Stimulated activated CD4-positive, alpha-beta T cell treated with anti-CD3 and anti-CD28 coated beads, Interleukin-4, amount 100 ng/mL, for 1 hour (primary cell): ENCODE measurements around the gene RFC1.
"Not testable (repeated sequence)": the region's sequence is repeated elsewhere in the genome, so short reads cannot be mapped to it uniquely, and the experiment has no call there.

Experiments used
- DNase-seq: peaks from one replicate; pipeline ENCODE4 v3.0.0-alpha.2; 2020

The RFC1 gene

GRCh38 chr4:39304651-39305050, 61.5 kb downstream of the RFC1 start:
- DNase-seq: no peak

- DNase-seq: no peak
Measured at GRCh38 chr4:39303871-39304270, 62.3 kb downstream of the RFC1 start.

GRCh38 chr4:39302901-39303300, 63.3 kb downstream of the RFC1 start:
- no peak for DNase-seq

GRCh38 chr4:39295784-39296183, 70.4 kb downstream of the RFC1 start:
- DNase-seq: no peak

DNA sequence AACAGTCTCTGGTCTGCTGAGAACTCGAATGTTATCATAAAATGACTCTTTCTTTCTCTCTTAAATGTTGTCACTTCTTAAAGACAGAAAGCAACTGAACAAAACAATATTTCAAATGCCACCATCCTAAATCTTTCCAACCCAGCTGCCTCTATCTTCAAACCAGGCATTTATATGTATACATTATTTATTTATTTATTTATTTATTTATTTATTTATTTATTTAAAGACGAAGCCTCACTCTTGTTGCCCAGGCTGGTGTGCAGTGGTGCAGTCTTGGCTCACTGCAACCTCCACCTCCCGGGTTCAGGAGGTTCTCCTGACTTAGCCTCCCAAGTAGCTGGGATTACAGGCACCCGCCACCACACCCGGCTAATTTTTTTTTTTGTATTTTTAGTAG, 73.7 kb downstream of the RFC1 start:
- DNase-seq: not testable (repeated sequence)

DNA sequence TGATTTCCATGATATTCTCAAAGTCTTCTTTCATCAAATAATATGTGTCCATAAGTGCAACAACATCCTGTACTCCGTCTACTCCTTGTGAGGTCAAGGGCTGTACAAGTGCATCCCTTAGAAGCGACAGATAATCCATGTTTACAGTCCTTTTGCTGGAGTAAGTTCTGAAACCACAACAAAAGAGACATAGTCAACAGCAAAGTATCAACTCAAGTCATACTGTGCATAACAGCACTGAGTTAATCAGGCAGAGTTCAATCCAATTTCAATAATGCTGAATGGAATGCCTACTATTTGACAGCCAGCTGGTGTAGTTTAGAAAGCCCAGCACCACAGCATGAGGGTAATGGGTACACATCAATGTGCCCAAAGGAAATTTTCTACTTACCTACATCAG, 74.5 kb downstream of the RFC1 start:
- no peak for DNase-seq

- no peak for DNase-seq
Measured at GRCh38 chr4:39287223-39287622, 78.9 kb downstream of the RFC1 start.

DNA sequence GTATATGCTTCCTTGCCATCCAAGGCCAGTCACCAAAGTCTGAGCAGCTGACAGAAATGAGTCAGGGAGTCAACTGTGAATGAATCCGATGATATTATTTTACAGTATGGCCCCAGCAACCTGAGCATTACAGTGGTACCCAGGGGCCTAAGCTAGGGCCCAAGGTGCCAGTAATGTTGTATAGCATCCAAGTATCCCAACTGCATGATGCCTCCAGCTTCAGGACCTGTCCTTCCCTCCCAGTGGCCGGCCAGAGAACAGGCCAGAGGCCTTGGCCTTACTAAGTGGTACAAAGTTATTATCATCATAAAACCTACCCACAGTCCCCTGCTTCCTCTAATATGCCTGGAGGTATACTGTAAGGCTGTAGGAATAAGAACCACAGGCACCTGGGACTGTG, 79.9 kb downstream of the RFC1 start:
- DNase-seq: no peak

DNA sequence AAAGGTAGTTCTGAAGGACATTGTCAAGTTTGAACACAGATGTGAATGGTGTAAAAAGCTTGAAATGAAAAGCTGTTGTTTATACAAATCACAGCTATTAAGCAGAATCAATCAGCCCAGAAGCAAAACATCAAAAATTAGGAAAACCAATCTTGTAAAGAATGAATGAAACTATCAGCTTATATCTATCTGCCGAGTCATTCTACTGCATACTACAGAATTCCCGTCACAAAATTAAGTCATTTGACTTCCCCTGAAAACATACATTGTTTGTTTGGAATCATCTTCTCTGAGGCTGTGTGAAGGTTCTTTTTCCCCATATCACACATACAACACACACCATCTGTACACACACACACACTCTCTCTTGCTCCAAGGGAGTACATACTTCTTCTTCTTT, 80.3 kb downstream of the RFC1 start:
- DNase-seq: no peak

GRCh38 chr4:39285111-39285795, 80.9 kb downstream of the RFC1 start:
- DNase-seq: no peak

GRCh38 chr4:39280770-39281169, 85.4 kb downstream of the RFC1 start:
- DNase-seq: no peak

- DNase-seq: no peak
Measured at GRCh38 chr4:39279416-39279815, 86.7 kb downstream of the RFC1 start.

DNA sequence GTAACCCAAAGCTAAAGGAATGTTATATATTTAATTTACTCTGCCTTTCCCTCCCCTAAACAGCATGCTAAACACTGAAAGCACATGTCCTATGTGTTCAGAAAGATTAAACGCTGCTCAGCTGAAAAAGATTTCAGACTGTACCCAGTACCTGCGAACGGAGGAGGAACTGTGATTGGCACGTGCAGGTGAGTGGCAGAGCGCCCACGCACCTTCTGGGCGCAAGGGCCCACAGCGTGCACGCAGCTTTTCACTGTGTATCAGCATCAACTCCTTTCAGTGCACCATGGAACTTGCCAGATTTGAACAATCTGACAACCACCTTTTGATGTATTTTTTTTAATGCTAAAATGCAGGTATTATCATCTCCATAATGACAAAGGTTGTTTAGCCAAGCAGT, 87.7 kb downstream of the RFC1 start:
- DNase-seq: no peak

DNA sequence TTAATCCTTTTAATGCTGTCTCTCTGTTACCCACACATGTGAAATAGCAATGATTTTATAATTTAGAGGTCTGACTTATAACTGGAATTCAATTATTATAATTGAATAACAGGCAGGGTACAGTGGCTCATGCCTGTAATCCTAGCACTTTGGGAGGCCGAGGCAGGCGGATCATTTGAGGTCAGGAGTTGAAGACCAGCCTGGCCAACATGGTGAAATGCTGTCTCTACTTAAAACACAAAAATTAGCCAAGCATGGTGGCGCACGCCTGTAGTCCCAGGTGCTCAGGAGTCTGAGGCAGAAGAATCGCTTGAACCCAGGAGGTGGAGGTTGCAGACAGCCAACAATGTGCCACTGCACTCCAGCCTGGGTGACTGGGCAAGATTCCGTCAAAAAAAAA, 88.5 kb downstream of the RFC1 start:
- DNase-seq: not testable (repeated sequence)

DNA sequence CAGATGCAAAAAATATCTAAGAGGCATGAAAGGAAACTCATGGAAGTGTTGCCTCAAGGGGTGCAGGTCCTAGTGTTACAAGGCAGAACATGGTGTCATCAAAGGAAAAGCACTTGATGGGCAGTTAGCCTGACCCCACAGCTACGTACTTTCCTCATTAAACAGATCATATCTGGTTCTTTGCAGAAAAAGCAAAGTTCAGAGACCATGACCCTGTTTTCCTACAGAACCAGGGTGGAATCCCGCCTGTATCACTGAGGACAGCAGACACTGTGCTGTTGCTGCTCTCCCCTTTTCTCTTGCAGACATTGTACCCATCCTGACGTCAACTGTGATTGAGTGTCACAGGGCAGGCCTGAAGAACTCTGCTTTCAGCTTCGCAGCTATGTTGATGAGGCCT, 91.7 kb downstream of the RFC1 start:
- DNase-seq: no peak

DNA sequence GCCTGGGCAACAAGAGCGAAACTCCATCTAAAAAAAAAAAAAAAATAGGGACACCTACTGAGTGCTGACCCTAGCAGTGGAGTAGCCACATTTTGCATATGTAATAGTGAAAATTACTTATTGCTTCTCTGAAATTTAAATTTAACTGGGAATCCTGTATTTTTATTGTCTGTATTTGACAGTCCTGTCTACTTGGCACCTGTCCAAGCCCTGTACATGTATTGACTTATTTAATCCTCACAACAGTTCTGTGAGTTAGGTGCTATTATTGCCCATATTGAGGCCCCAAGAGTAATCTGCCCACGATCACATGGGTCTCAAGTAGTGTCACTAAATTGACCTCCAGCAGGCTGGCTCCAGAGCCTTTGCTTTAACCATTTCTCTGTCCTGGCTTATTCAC, 102.3 kb downstream of the RFC1 start:
- DNase-seq: no peak

- no peak for DNase-seq
Measured at GRCh38 chr4:39259571-39260330, 106.4 kb downstream of the RFC1 start.

DNA sequence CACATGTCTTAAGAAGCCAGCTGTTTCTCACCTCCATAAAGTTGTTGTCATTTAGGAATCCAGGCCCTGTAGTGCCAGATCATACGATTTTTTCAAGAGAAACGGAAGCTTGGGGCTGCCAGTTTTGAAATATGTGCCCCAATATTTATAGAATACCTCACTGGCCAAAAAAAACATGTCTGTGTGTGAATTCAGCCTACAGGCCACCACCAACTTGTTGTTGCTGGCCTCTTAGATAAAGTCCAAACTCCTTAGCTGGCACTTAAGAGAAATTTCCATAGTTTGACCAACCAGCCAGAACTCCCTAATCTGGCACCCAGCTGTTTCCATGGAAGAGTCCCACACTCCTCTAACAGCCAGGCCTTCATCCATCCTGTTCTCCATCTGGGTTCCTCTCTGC, 109.7 kb downstream of the RFC1 start:
- no peak for DNase-seq

- DNase-seq: no peak
Measured at GRCh38 chr4:39255871-39256270, 110.3 kb downstream of the RFC1 start.

GRCh38 chr4:39255266-39255665, 110.9 kb downstream of the RFC1 start:
- DNase-seq: no peak

DNA sequence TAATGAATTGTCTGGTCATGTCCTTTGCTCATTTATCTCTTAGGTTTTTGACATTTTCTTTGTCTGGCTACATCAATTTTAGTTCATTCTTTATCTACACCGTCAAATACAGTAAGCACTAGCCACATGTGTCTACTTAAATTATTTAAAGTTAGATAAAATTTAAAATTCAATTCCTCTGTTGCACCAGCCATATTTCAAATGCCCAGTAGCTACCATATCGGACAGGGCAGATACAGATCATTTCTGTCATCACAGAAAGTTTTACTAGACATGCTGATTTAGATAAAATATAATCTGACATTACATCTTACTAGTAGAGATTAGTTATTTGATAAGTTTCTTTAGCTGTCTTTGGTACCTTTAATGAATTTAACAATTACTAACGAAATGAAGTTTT, 122.7 kb downstream of the RFC1 start:
- DNase-seq: no peak
